BJ (cell line): ENCODE results near the gene OTOP3. TPM values are rescaled to one million over a fixed set of nuclear protein-coding genes. Genes with fewer than 3 reads are reported as not detected.

Experiments used
- CTCF ChIA-PET: fragments of 350-600 bp; formaldehyde crosslinking; extraction: SDS; loops from one replicate; lab custom pipeline; 2021; ENCODE audit warnings: antibody characterized with exemption, inconsistent platforms; lab: Yijun Ruan, JAX
- POLR2A ChIA-PET: fragments of 300-600 bp; sonication (Branson Sonifier 250); formaldehyde crosslinking; extraction: SDS; loops from one replicate; lab custom pipeline; 2021; ENCODE audit warnings: antibody characterized with exemption; lab: Charles Lee
- DNase-seq: peaks from one replicate; pipeline ENCODE4 v3.0.0-alpha.2; 2011; ENCODE audit warnings: low read depth
- H3K27me3 ChIP-seq: 2 replicates; pipeline ENCODE4 v1.6.0; 2011; ENCODE audit warnings: low read length; ENCODE audit not compliant: control insufficient read depth, insufficient read depth
- H3K36me3 ChIP-seq: 2 replicates; pipeline ENCODE4 v1.5.1; 2011; ENCODE audit warnings: low read length; ENCODE audit not compliant: control insufficient read depth, insufficient read depth
- H3K4me3 ChIP-seq: 2 replicates; pipeline ENCODE4 v1.5.1; 2011; ENCODE audit warnings: low read depth, mild to moderate bottlenecking, control low read depth, low read length
- polyA plus RNA-seq: library from polyadenylated mRNA; depleted of rRNA; stranded (reverse); fragments of >200 nt; gene quantifications from 2 replicates; pipeline ENCODE4 v1.2.3, GENCODE V29; 2011; rRNA removed
- TF ChIP-seq, protein P1 (sequence below): IDR thresholded peaks from 2 replicates; pipeline ENCODE4 v1.5.1; 2011; ENCODE audit warnings: low read depth, mild to moderate bottlenecking, control low read depth, inconsistent platforms, low read length, moderate library complexity; ENCODE audit not compliant: insufficient read depth

The OTOP3 gene
- polyA plus RNA-seq, 1 experiment: not detected

DNA sequence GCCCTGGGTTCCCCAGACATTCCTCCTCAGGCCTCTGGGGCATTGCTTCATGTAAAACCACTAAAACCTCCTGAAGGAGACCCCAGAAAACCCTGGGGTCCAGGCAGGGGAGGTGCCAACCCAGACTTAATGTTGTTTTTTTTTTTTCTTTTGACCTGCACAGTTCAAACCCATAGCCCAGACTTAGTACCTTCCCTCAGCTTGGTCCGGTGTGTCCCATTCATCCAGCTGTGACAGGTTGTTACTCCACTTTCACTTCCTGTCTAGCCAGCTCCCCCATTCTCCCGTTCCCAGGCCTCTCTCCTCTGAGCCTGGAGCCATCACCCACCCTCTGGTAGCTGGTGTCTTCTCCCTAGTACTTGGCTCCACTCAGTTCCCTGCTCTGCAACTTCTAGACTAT lies 56.5 kb downstream of the OTOP3 start:
- ChIA-PET CTCF (interaction anchor here (1.0 to 1.2 kb wide), 2 partner anchors 20 to 32 kb away, joined by 3 read pairs; partner anchors contain the start of gene MRPL58), POLR2A (no interaction called here)
- DNase-seq: no peak
- TF ChIP-seq, protein P1, sequence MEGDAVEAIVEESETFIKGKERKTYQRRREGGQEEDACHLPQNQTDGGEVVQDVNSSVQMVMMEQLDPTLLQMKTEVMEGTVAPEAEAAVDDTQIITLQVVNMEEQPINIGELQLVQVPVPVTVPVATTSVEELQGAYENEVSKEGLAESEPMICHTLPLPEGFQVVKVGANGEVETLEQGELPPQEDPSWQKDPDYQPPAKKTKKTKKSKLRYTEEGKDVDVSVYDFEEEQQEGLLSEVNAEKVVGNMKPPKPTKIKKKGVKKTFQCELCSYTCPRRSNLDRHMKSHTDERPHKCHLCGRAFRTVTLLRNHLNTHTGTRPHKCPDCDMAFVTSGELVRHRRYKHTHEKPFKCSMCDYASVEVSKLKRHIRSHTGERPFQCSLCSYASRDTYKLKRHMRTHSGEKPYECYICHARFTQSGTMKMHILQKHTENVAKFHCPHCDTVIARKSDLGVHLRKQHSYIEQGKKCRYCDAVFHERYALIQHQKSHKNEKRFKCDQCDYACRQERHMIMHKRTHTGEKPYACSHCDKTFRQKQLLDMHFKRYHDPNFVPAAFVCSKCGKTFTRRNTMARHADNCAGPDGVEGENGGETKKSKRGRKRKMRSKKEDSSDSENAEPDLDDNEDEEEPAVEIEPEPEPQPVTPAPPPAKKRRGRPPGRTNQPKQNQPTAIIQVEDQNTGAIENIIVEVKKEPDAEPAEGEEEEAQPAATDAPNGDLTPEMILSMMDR: no peak
- Histone ChIP-seq H3K36me3 (no peaks in the 10 kb centered on the region; the same call in 1 of the 2 replicates), H3K27me3 (no peaks in the 10 kb centered on the region), H3K4me3 (no peak overlapping the region)

DNA sequence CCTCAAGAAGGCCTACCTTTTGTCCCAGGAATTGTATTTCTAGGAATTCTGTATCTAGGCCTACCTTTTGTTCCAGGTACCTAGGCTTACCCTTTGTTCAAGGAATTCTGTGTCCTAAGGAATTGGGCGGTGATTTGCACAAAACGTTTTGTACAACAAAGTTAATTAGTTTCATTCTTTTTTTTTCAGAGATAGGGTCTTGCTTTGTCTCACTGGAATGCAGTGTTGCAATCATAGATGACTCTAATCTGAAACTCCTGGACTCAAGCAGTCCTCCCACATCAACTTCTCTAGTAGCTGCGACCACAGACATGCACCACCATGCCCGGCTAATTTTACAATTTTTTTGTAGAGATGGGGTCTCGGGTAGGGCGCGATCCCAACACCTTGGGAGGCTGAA lies 58.7 kb downstream of the OTOP3 start:
- TF ChIP-seq, protein P1: no peak
- ChIA-PET CTCF (interaction anchor here (0.7 to 1.4 kb wide), 5 partner anchors 20 to 249 kb away, joined by 4 read pairs; no protein-coding TSS in a partner anchor), POLR2A (interaction anchor here (0.7 kb wide), 1 partner anchor 93 kb away, joined by 8 read pairs; the partner anchor contains the start of gene SLC16A5)
- Histone ChIP-seq H3K4me3 (no peak overlapping the region), H3K27me3 (no peaks in the 10 kb centered on the region), H3K36me3 (peaks cover under 1% of the 10 kb centered on the region)
- no peak for DNase-seq

DNA sequence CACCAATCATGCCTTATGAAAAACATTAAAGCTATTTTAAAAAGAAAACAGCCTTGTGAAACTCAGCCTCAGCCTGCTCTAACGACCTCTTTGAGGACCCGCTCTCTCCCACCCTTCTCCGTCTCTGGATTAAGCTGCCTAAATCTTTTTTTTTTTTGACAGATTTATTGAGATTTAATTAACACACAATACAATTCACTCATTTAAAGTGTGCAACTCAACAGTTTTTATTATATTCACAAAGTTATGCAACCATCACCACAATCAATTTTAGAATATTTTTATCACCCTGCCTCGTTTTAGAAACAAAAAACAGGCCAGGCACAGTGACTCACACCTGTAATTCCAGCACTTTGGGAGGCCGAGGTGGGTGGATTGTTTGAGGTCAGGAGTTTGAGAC lies 60.1 kb downstream of the OTOP3 start:
- POLR2A ChIA-PET: no interaction called here
- Histone ChIP-seq H3K27me3 (no peaks in the 10 kb centered on the region), H3K4me3 (no peak overlapping the region), H3K36me3 (peaks cover 5% of the 10 kb centered on the region)
- TF ChIP-seq, protein P1: no peak
- DNase-seq: no peak
- CTCF ChIA-PET: interaction anchor here (1.5 to 1.8 kb wide), 3 partner anchors 9 to 34 kb away, joined by 4 to 7 read pairs (median 4); partner anchors contain the start of gene MRPL58

DNA sequence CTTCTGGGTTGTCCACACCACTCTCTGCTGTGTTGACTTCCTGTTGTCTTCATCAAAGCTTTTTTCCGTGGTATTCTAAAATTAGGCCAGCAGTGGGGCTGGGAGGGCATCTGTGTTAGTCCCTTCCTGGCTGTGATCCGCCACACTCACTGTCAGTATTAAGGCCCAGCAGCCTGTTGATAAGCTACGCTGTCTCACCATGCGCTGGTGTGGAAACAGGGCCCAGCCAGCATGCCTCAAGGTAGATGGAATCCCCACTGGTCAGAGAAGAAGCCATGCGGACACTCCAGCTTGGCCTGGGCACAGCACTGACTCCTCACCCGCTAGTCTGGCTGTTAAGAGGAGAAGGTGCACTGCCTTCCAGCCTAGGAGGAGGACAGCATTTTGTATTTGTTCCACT lies 63.1 kb downstream of the OTOP3 start:
- TF ChIP-seq, protein P1: no peak
- Histone ChIP-seq H3K36me3 (peaks cover 17% of the 10 kb centered on the region), H3K4me3 (no peak overlapping the region), H3K27me3 (no peaks in the 10 kb centered on the region)
- POLR2A ChIA-PET: no interaction called here
- CTCF ChIA-PET: interaction anchor here (0.6 to 4.1 kb wide), 5 partner anchors 10 to 35 kb away, joined by 3 to 23 read pairs (median 6); partner anchors contain the start of genes CDR2L, HID1 and MRPL58
- DNase-seq: no peak

DNA sequence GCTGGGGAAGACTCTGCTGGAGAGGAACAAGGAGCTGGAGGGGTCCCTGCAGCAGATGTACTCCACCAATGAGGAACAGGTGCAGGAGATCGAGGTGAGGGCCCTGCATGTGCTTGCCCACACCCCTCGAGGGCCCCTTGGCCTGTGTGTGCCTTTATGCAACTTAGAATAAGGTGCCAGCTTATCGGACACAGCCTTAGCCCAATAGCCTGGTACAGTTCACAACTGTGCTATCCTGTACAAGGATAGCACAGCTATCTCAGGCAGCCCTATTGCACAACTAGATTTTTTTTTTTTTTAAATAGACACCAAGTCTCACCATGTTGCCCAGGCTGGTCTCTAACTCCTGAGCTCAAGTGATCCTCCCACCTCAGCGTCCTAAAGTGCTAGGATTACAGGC lies 63.8 kb downstream of the OTOP3 start:
- Histone ChIP-seq H3K36me3 (peaks cover 23% of the 10 kb centered on the region), H3K4me3 (no peak overlapping the region), H3K27me3 (no peaks in the 10 kb centered on the region)
- ChIA-PET POLR2A (no interaction called here), CTCF (interaction anchor here (0.6 to 4.1 kb wide), 7 partner anchors 9 to 45 kb away, joined by 3 to 23 read pairs (median 5); partner anchors contain the start of genes CDR2L, HID1 and MRPL58)
- DNase-seq: no peak
- TF ChIP-seq, protein P1: no peak

Other genes with a start within 250 kb of the OTOP3 start
- not detected in 2 replicates for gene CD300LF, start 223.0 kb upstream of the OTOP3 start, polyA plus RNA-seq
- gene RAB37, start 198.6 kb upstream of the OTOP3 start, polyA plus RNA-seq: 0.06 and 0.12 TPM in 2 replicates
- 13.7 and 16.3 TPM in 2 replicates for gene NHERF1, start 187.3 kb upstream of the OTOP3 start, polyA plus RNA-seq
- 39.5 and 50.6 TPM in 2 replicates for gene NAT9, start 159.6 kb upstream of the OTOP3 start, polyA plus RNA-seq
- gene GRIN2C, start 76.0 kb upstream of the OTOP3 start, polyA plus RNA-seq: 0.04 TPM in 1 of 2 replicates, not detected in the other
- gene FDXR, start 62.9 kb upstream of the OTOP3 start, polyA plus RNA-seq: 20.2 and 38.0 TPM in 2 replicates
- not detected in 2 replicates for gene FADS6, start 42.3 kb upstream of the OTOP3 start, polyA plus RNA-seq
- gene USH1G, start 12.6 kb upstream of the OTOP3 start, polyA plus RNA-seq: not detected in 2 replicates
- not detected in 2 replicates for gene OTOP2, start 11.6 kb upstream of the OTOP3 start, polyA plus RNA-seq
- 1.7 and 1.8 TPM in 2 replicates for gene HID1, start 36.9 kb downstream of the OTOP3 start, polyA plus RNA-seq
- 12.5 and 19.6 TPM in 2 replicates for gene CDR2L, start 51.7 kb downstream of the OTOP3 start, polyA plus RNA-seq
- 44.2 and 50.8 TPM in 2 replicates for gene MRPL58, start 76.8 kb downstream of the OTOP3 start, polyA plus RNA-seq
- gene ATP5PD, start 111.1 kb downstream of the OTOP3 start, polyA plus RNA-seq: 160 and 304 TPM in 2 replicates
- 23.5 and 28.0 TPM in 2 replicates for gene KCTD2, start 111.3 kb downstream of the OTOP3 start, polyA plus RNA-seq
- gene SLC16A5, start 152.1 kb downstream of the OTOP3 start, polyA plus RNA-seq: 8.7 and 18.3 TPM in 2 replicates
- gene ARMC7, start 174.1 kb downstream of the OTOP3 start, polyA plus RNA-seq: 5.7 and 6.9 TPM in 2 replicates
- gene NT5C, start 195.8 kb downstream of the OTOP3 start, polyA plus RNA-seq: 38.3 and 61.8 TPM in 2 replicates
- 65.5 and 111 TPM in 2 replicates for gene JPT1, start 218.6 kb downstream of the OTOP3 start, polyA plus RNA-seq
- 131 and 304 TPM in 2 replicates for gene SUMO2, start 247.1 kb downstream of the OTOP3 start, polyA plus RNA-seq